Measurements from ENCODE around the gene SHE. TPM values are rescaled to one million over a fixed set of nuclear protein-coding genes. Genes with fewer than 3 reads are reported as not detected.

SHE gene
- total RNA-seq, 2 donors from 2014 or later: 10.8 to 19.9 TPM

- Histone ChIP-seq H3K4me3 (no peak overlapping the region), H3K27ac (no peak overlapping the region), H3K4me1 (peaks cover 0 to 14% of the 10 kb centered on the region in 2 donors), H3K9me3 (no peaks in the 10 kb centered on the region), H3K27me3 (no peaks in the 10 kb centered on the region), H3K36me3 (no peaks in the 10 kb centered on the region)
- no peak for DNase-seq (ENCODE audit: low spot score)
- no peak for TF ChIP-seq CTCF (IDR thresholded peaks at IDR 0.05)
These were observed 25.4 kb downstream of the SHE start for GRCh38 chr1:154476791-154477190.

GRCh38 chr1:154474802-154475201 lies 27.4 kb downstream of the SHE start:
- TF ChIP-seq CTCF (IDR thresholded peaks at IDR 0.05): no peak
- peaks cover 0 to 2% of the 10 kb centered on the region in 2 donors for H3K4me1 ChIP-seq
- DNase-seq (ENCODE audit: low spot score): peak; percentile 65
- no peaks in the 10 kb centered on the region for H3K9me3 ChIP-seq
- no peak overlapping the region for H3K4me3 ChIP-seq
- H3K27me3 ChIP-seq: no peaks in the 10 kb centered on the region
- no peak overlapping the region for H3K27ac ChIP-seq
- H3K36me3 ChIP-seq: no peaks in the 10 kb centered on the region

GRCh38 chr1:154471304-154471703 lies 30.9 kb downstream of the SHE start:
- no peak overlapping the region for H3K27ac ChIP-seq
- DNase-seq (ENCODE audit: low spot score): no peak
- no peaks in the 10 kb centered on the region for H3K4me1 ChIP-seq
- TF ChIP-seq CTCF (IDR thresholded peaks at IDR 0.05): no peak
- H3K36me3 ChIP-seq: no peaks in the 10 kb centered on the region
- H3K4me3 ChIP-seq: no peak overlapping the region
- no peaks in the 10 kb centered on the region for H3K9me3 ChIP-seq
- H3K27me3 ChIP-seq: no peaks in the 10 kb centered on the region

- no peak overlapping the region for H3K27ac ChIP-seq
- no peaks in the 10 kb centered on the region for H3K4me1 ChIP-seq
- H3K36me3 ChIP-seq: peaks cover 9% of the 10 kb centered on the region
- no peak overlapping the region for H3K4me3 ChIP-seq
- TF ChIP-seq CTCF (IDR thresholded peaks at IDR 0.05): no peak
- DNase-seq (ENCODE audit: low spot score): no peak
- no peaks in the 10 kb centered on the region for H3K9me3 ChIP-seq
- H3K27me3 ChIP-seq: no peaks in the 10 kb centered on the region
These were observed 32.2 kb downstream of the SHE start for GRCh38 chr1:154469844-154470560.

- Histone ChIP-seq H3K27ac (no peak overlapping the region), H3K36me3 (peaks cover 9% of the 10 kb centered on the region), H3K27me3 (no peaks in the 10 kb centered on the region), H3K4me3 (no peak overlapping the region), H3K9me3 (no peaks in the 10 kb centered on the region), H3K4me1 (peaks cover 0 to 2% of the 10 kb centered on the region in 2 donors)
- no peak for TF ChIP-seq CTCF (IDR thresholded peaks at IDR 0.05)
- no peak for DNase-seq (ENCODE audit: low spot score)
These were observed 33.5 kb downstream of the SHE start for GRCh38 chr1:154468535-154469250.

Measured in right atrium auricular region (tissue), 2 donors.